ENCODE results near the gene SPATA1.

The SPATA1 gene

GRCh38 chr1:84598418-84598817 lies 92.2 kb downstream of the SPATA1 start:
- DNase-seq = no peak

GRCh38 chr1:84598846-84599741 lies 92.9 kb downstream of the SPATA1 start:
- no peak for DNase-seq

- DNase-seq = no peak
Measured at GRCh38 chr1:84600796-84601195, 94.6 kb downstream of the SPATA1 start.

- DNase-seq = no peak
Measured at GRCh38 chr1:84603223-84603622, 97.0 kb downstream of the SPATA1 start.

- no peak for DNase-seq
Measured at GRCh38 chr1:84603941-84604830, 98.0 kb downstream of the SPATA1 start.

GRCh38 chr1:84605157-84605556 lies 99.0 kb downstream of the SPATA1 start:
- no peak for DNase-seq

- DNase-seq = no peak
Measured at GRCh38 chr1:84606977-84607376, 100.8 kb downstream of the SPATA1 start.

- DNase-seq = no peak
Measured at GRCh38 chr1:84611091-84611490, 104.9 kb downstream of the SPATA1 start.

GRCh38 chr1:84611796-84612195 lies 105.6 kb downstream of the SPATA1 start:
- no peak for DNase-seq

GRCh38 chr1:84613026-84613425 lies 106.8 kb downstream of the SPATA1 start:
- no peak for DNase-seq

GRCh38 chr1:84613887-84614286 lies 107.7 kb downstream of the SPATA1 start:
- DNase-seq = no peak

GRCh38 chr1:84615790-84616189 lies 109.6 kb downstream of the SPATA1 start:
- no peak for DNase-seq
